H1 (cell line): ENCODE data around the gene ZMYM3. TPM values are rescaled to one million over a fixed set of nuclear protein-coding genes. Genes with fewer than 3 reads are reported as not detected.
"Not testable (repeated sequence)": the region's sequence is repeated elsewhere in the genome, so short reads cannot be mapped to it uniquely, and the experiment has no call there.

Experiments used
- CTCF ChIA-PET: fragments of 300-600 bp; sonication (Branson Sonifier 250); formaldehyde crosslinking; loops from one replicate; lab custom pipeline; 2021; ENCODE audit not compliant: partially characterized antibody; lab: Charles Lee
- POLR2A ChIA-PET: fragments of 300-600 bp; sonication (Branson Sonifier 250); formaldehyde crosslinking; loops from one replicate; lab custom pipeline; 2021; ENCODE audit warnings: inconsistent platforms; ENCODE audit not compliant: partially characterized antibody; lab: Charles Lee
- DNase-seq, 2 experiments: peaks; one replicate each; pipeline versions ENCODE4 v3.0.0 to v3.0.0-alpha.2; 2010 to 2022; ENCODE audit warnings: low spot score in 2 of 2, low read depth in 1 of 2, mixed read lengths in 1 of 2
- FAIRE-seq: peaks from 2 replicates; lab custom pipeline; 2011; peaks lifted over from hg19 to GRCh38; lab: Jason Lieb, UNC
- H2AFZ ChIP-seq: 2 replicates; pipeline ENCODE4 v1.8.1; 2012; ENCODE audit warnings: low read length, inconsistent platforms
- H2AK5ac ChIP-seq: 2 replicates; pipeline ENCODE4 v1.6.1; 2013; ENCODE audit warnings: low read depth, low read length
- H2BK120ac ChIP-seq: replicated peaks from 2 replicates; pipeline ENCODE3; 2013; ENCODE audit warnings: low read depth, low read length, inconsistent platforms
- H2BK12ac ChIP-seq: 2 replicates; pipeline ENCODE4 v1.6.1; 2013; ENCODE audit warnings: low read depth, low read length
- H2BK15ac ChIP-seq: 2 replicates; pipeline ENCODE4 v1.6.1; 2013; ENCODE audit warnings: low read length
- H2BK20ac ChIP-seq: 2 replicates; pipeline ENCODE4 v1.6.1; 2013; ENCODE audit warnings: low read length
- H2BK5ac ChIP-seq: 2 replicates; pipeline ENCODE4 v1.6.1; 2013; ENCODE audit warnings: low read depth, low read length
- H3K14ac ChIP-seq: 2 replicates; pipeline ENCODE4 v1.6.1; 2013; ENCODE audit warnings: inconsistent platforms; ENCODE audit not compliant: insufficient read length
- H3K18ac ChIP-seq: 2 replicates; pipeline ENCODE4 v1.6.1; 2013; ENCODE audit warnings: low read length; ENCODE audit errors: extremely low read depth
- H3K23ac ChIP-seq: 2 replicates; pipeline ENCODE4 v1.6.1; 2013; ENCODE audit warnings: inconsistent platforms; ENCODE audit not compliant: insufficient read length
- H3K23me2 ChIP-seq: 2 replicates; pipeline ENCODE4 v1.6.1; 2013; ENCODE audit warnings: low read depth, low read length
- H3K27ac ChIP-seq: 2 replicates; pipeline ENCODE4 v1.6.1; 2011; ENCODE audit warnings: low read depth, low read length, inconsistent platforms
- H3K27me3 ChIP-seq, 4 experiments: replicated peaks in 1 of 4; 1 replicate in 1 of 4; 2 replicates in 3 of 4; pipeline versions ENCODE4 v1.6.1 to v1.8.1; 2011 to 2013; ENCODE audit warnings: low read length in 3 of 4, mild to moderate bottlenecking in 3 of 4, inconsistent platforms in 2 of 4, mixed read lengths in 2 of 4, moderate library complexity in 1 of 4; ENCODE audit not compliant: control insufficient read depth in 3 of 4, insufficient read depth in 3 of 4; ENCODE audit errors: extremely low read depth in 1 of 4
- H3K36me3 ChIP-seq, 4 experiments: 2 replicates each; pipeline versions ENCODE4 v1.6.1 to v1.8.1; 2011 to 2013; ENCODE audit warnings: mild to moderate bottlenecking in 4 of 4, low read length in 3 of 4, moderate library complexity in 2 of 4, control low read depth in 1 of 4, inconsistent platforms in 1 of 4; ENCODE audit not compliant: insufficient read depth in 4 of 4, control insufficient read depth in 2 of 4
- H3K4ac ChIP-seq: replicated peaks from 2 replicates; pipeline ENCODE3; 2013; ENCODE audit warnings: low read length, low read depth, mixed read lengths, inconsistent platforms; ENCODE audit not compliant: insufficient read length
- H3K4me1 ChIP-seq, 4 experiments: replicated peaks in 1 of 4; 1 replicate in 1 of 4; 2 replicates in 3 of 4; pipeline versions ENCODE4 v1.6.1 to v1.8.1; 2011 to 2013; ENCODE audit warnings: low read length in 3 of 4, inconsistent platforms in 2 of 4, mixed read lengths in 1 of 4; ENCODE audit not compliant: insufficient read depth in 4 of 4, control insufficient read depth in 3 of 4
- H3K4me2 ChIP-seq, 2 experiments: 2 replicates each; pipeline versions ENCODE4 v1.6.1 to v1.8.1; 2011 to 2013; ENCODE audit warnings: low read depth in 2 of 2, low read length in 2 of 2, control low read depth in 1 of 2, inconsistent platforms in 1 of 2, mild to moderate bottlenecking in 1 of 2; ENCODE audit not compliant: insufficient read depth in 1 of 2
- H3K4me3 ChIP-seq, 4 experiments: fragments of 200-600, 300-600 bp in 1 of 4; sonication (generic), shearing (Covaris generic), sonication (Bioruptor Twin) in 1 of 4; 2 replicates each; pipeline versions ENCODE4 v1.5.1 to v1.8.1; 2011 to 2016; ENCODE audit warnings: low read length in 4 of 4, low read depth in 3 of 4, control low read depth in 2 of 4, inconsistent platforms in 2 of 4, mild to moderate bottlenecking in 2 of 4, mixed read lengths in 1 of 4, moderate library complexity in 1 of 4; ENCODE audit not compliant: insufficient read depth in 2 of 4; ENCODE audit errors: extremely low read depth in 1 of 4
- H3K56ac ChIP-seq: replicated peaks from 2 replicates; pipeline ENCODE3; 2013; ENCODE audit warnings: low read depth, mild to moderate bottlenecking, mixed read lengths, low read length, inconsistent platforms; ENCODE audit not compliant: insufficient read length
- H3K79me1 ChIP-seq: 2 replicates; pipeline ENCODE4 v1.6.1; 2013; ENCODE audit warnings: low read depth, low read length, control low read depth
- H3K79me2 ChIP-seq, 2 experiments: 2 replicates each; pipeline versions ENCODE4 v1.6.1 to v1.8.1; 2012 to 2013; ENCODE audit warnings: low read length in 2 of 2, mild to moderate bottlenecking in 2 of 2, inconsistent platforms in 1 of 2; ENCODE audit not compliant: insufficient read depth in 2 of 2, control insufficient read depth in 1 of 2
- H3K9ac ChIP-seq, 4 experiments: replicated peaks in 1 of 4; 1 replicate in 1 of 4; 2 replicates in 3 of 4; pipeline versions ENCODE4 v1.6.1 to v1.8.1; 2011 to 2013; ENCODE audit warnings: low read depth in 3 of 4, low read length in 3 of 4, control low read depth in 2 of 4, mild to moderate bottlenecking in 2 of 4, moderate library complexity in 2 of 4, inconsistent platforms in 1 of 4; ENCODE audit errors: extremely low read depth in 1 of 4
- H3K9me3 ChIP-seq, 2 experiments: 2 replicates each; pipeline versions ENCODE4 v1.6.1 to v1.8.1; 2012 to 2013; ENCODE audit warnings: mild to moderate bottlenecking in 2 of 2, moderate library complexity in 2 of 2, control low read depth in 1 of 2, inconsistent platforms in 1 of 2, low read depth in 1 of 2, low read length in 1 of 2, mixed read lengths in 1 of 2; ENCODE audit not compliant: insufficient read depth in 2 of 2
- H4K20me1 ChIP-seq, 2 experiments: replicated peaks in 1 of 2; 2 replicates each; pipeline versions ENCODE3 to v1.8.1; 2011 to 2013; ENCODE audit warnings: inconsistent platforms in 2 of 2, low read length in 2 of 2, mild to moderate bottlenecking in 1 of 2; ENCODE audit not compliant: insufficient read depth in 2 of 2, control insufficient read depth in 1 of 2
- H4K5ac ChIP-seq: 2 replicates; pipeline ENCODE4 v1.6.1; 2013; ENCODE audit warnings: low read length, low read depth, mixed read lengths, inconsistent platforms; ENCODE audit not compliant: insufficient read length
- H4K8ac ChIP-seq: 2 replicates; pipeline ENCODE4 v1.8.0; 2013; ENCODE audit warnings: mild to moderate bottlenecking, moderate library complexity, low read length, inconsistent platforms; ENCODE audit not compliant: insufficient read depth; ENCODE audit errors: extremely low read depth
- H4K91ac ChIP-seq: replicated peaks from 2 replicates; pipeline ENCODE3; 2013; ENCODE audit warnings: low read length, mixed read lengths, inconsistent platforms; ENCODE audit not compliant: insufficient read length
- polyA plus RNA-seq, 7 experiments: library from polyadenylated mRNA; depleted of rRNA in 3 of 7; stranded (reverse) in 5 of 7; unstranded in 2 of 7; fragments of >200 nt in 5 of 7; fragments of 200-250 nt in 2 of 7; gene quantifications; 1 replicate in 5 of 7; 2 replicates in 1 of 7; 4 replicates in 1 of 7; pipeline versions ENCODE4 v1.2.1 to v1.2.3, GENCODE V29; 2011 to 2013; ENCODE audit warnings: missing spikeins in 2 of 7, mixed read lengths in 2 of 7
- total RNA-seq: library from RNA; stranded (reverse); fragmentation: NEBNext Ultra II Directional; extraction: Animal tissue kit (Norgen Biotek cat#: 25700); gene quantifications from 2 replicates; pipeline ENCODE4 v1.2.1, GENCODE V29; 2021

ZMYM3 gene
- total and polyA plus RNA-seq, 2 of the 8 experiments (the other 6 are each of a cell fraction or from before 2014, with no cell fraction given), result 56.7 to 82.0 TPM

DNA sequence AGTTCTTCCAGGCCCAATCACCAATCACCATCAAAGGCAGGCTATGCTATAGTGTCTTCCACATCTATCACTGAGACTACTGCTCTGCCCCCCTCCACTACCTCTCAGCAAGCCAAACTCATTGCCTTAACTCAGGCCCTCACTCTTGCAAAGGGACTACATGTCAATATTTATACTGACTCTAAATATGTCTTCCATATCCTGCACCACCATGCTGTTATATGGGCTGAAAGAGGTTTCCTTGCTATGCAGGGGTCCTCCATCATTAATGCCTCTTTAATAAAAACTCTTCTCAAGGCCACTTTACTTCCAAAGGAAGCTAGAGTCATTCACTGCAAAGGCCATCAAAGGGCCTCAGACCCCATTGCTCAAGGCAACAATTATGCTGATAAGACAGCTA, 14.7 kb upstream of the ZMYM3 start:
- H2BK15ac ChIP-seq, H3K79me1 ChIP-seq, H4K20me1 ChIP-seq, H3K36me3 ChIP-seq, H4K91ac ChIP-seq, H3K4me1 ChIP-seq, H3K4me3 ChIP-seq, H3K56ac ChIP-seq, H3K4ac ChIP-seq, H3K4me2 ChIP-seq, H3K14ac ChIP-seq, H2BK12ac ChIP-seq, FAIRE-seq, POLR2A ChIA-PET, H3K23me2 ChIP-seq, H3K79me2 ChIP-seq, H3K27ac ChIP-seq, H2AK5ac ChIP-seq, H3K9me3 ChIP-seq, H2AFZ ChIP-seq, CTCF ChIA-PET, H3K27me3 ChIP-seq, H3K23ac ChIP-seq, H3K18ac ChIP-seq, H2BK20ac ChIP-seq, H3K9ac ChIP-seq, H2BK5ac ChIP-seq, H2BK120ac ChIP-seq, H4K8ac ChIP-seq, H4K5ac ChIP-seq, DNase-seq: not testable (repeated sequence)
